Hematopoietic multipotent progenitor cell (in vitro differentiated cells): ENCODE results near the gene MIDN. TPM values are rescaled to one million over a fixed set of nuclear protein-coding genes. Genes with fewer than 3 reads are reported as not detected.
"Not testable (repeated sequence)": the region's sequence is repeated elsewhere in the genome, so short reads cannot be mapped to it uniquely, and the experiment has no call there.

Source experiments
- DNase-seq, 3 donors: peaks; one replicate each; pipeline ENCODE4 v3.0.0-alpha.2; 2011 to 2015; ENCODE audit warnings: low read depth in 2 of 3, low spot score in 2 of 3
- total RNA-seq: library from RNA; depleted of rRNA; stranded (reverse); fragments of >200 nt; gene quantifications from one replicate; pipeline ENCODE4 v1.2.3, GENCODE V29; 2012

Gene MIDN
- total RNA-seq: 64.9 TPM

DNA sequence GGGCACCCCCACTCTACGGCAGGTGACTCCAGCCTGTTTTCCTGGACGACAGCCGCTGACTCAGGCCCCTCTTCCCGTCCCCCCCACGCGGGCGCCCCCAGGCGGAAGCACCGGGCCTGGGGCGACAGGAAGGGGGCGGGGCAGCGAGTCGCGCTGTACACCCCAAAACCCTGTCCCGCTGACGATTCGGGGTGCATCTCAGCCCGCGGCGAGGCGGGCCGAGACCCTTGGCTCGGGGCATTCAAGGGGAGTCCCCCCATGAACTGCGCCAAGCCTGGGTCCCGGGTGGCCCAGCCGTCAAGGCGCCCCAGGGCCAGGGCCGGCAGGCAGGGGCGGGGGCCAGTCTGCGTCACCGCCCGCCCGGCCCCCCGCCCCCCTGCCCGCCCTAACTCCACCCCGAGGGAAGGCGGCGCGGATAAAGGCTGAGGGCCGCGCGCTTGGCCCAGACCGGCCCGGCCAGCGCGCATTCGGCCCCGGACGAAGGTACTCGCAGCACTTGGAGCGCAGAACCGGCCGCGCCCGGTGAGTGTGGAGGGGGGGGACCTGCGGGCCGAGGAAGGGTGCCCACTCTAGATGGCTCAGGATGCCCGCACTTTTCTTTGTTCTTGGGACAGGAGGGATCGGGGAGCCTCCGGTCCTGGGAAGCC, at the start of gene MIDN:
Gene MIDN, plus strand, starts transcription at position 445 of the 647 bp plus-strand sequence. CDS start 1,714 bp downstream, outside the sequence.
- peak in 2 of 3 donors; percentile 82 to 90 for DNase-seq

DNA sequence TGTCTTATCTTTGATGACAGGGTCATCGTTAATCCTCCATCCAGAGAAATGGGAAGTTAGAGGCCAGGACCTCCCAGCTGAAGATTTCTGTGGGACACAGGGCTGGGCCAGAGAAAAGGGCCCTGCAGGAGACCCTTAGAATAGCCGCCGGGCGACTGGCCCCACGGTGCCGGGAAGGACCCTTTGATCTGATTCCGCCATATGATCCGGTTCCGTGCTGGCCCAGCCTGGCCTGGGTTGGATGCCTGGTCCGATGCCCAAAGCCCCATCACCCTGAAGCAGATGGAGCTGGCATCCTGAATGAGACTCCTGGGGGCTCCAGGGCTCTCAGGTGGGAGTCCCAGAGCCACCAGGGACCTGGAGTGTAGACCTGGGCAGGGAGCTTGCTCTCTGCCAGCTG, 48.9 kb upstream of the MIDN start:
- DNase-seq: no peak

DNA sequence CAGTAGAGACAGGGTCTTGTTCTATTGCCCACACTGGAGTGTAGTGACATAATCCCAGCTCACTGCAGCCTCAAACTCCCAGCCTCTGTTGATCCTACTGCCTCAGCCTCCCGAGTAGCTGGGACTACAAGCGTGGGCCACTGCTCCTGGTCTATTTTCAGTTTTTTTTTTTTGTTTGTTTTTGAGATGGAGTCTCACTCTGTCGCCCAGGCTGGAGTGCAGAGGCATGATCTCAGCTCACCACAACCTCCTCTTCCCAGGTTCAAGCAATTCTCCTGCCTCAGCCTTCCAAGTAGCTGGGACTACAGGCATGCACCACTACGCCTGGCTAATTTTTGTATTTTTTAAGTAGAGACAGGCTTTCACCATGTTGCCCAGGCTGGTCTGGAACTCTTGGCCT, 47.8 kb upstream of the MIDN start:
- DNase-seq: not testable (repeated sequence)

DNA sequence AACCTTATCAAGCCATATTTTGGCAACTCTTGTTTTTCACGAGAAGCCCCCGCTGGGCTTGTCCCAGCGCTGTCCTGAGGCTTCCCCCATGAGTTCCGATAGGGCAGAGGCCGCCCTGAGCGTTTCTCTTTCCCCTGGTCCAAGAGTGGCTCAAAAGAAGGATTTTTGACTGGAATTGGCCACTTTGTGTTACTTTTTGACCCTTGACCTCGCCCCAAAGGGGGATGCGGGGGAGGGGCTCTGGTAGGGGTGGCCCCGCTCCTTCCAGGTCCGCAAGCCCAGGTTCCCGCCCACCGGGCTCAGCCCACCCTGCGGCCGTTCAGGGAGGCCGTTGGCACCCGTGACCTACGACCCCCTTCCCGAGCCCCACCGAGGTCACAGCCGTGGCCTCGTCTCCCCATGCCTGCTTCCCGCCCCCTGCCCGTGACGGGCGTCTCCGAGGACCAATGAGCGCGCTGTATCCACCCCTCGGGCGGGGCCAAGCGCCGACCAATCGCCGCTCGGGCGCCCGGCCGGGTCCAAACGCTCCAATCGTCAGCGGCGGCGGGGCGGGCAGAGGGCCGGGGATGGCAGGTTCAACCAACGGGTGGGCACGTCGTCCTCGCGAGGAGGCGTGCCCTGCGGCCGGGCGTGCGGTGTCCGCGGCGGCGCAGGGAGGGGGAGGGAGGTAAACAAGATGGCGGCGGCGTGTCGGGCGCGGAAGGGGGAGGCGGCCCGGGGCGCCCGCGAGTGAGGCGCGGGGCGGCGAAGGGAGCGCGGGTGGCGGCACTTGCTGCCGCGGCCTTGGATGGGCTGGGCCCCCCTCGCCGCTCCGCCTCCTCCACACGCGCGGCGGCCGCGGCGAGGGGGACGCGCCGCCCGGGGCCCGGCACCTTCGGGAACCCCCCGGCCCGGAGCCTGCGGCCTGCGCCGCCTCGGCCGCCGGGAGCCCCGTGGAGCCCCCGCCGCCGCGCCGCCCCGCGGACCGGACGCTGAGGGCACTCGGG, 43.0 kb upstream of the MIDN start, which contains the start of gene STK11:
Gene STK11, plus strand, starts transcription at position 665 of the 986 bp plus-strand sequence. CDS start 1,136 bp downstream, outside the sequence.
- peak; percentile 93 to 98 (median 96) for DNase-seq

DNA sequence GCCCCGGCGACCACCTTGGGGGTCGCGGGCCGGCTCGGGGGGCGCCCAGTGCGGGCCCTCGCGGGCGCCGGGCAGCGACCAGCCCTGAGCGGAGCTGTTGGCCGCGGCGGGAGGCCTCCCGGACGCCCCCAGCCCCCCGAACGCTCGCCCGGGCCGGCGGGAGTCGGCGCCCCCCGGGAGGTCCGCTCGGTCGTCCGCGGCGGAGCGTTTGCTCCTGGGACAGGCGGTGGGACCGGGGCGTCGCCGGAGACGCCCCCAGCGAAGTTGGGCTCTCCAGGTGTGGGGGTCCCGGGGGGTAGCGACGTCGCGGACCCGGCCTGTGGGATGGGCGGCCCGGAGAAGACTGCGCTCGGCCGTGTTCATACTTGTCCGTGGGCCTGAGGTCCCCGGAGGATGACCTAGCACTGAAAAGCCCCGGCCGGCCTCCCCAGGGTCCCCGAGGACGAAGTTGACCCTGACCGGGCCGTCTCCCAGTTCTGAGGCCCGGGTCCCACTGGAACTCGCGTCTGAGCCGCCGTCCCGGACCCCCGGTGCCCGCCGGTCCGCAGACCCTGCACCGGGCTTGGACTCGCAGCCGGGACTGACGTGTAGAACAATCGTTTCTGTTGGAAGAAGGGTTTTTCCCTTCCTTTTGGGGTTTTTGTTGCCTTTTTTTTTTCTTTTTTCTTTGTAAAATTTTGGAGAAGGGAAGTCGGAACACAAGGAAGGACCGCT, 42.1 kb upstream of the MIDN start:
- DNase-seq: no peak

DNA sequence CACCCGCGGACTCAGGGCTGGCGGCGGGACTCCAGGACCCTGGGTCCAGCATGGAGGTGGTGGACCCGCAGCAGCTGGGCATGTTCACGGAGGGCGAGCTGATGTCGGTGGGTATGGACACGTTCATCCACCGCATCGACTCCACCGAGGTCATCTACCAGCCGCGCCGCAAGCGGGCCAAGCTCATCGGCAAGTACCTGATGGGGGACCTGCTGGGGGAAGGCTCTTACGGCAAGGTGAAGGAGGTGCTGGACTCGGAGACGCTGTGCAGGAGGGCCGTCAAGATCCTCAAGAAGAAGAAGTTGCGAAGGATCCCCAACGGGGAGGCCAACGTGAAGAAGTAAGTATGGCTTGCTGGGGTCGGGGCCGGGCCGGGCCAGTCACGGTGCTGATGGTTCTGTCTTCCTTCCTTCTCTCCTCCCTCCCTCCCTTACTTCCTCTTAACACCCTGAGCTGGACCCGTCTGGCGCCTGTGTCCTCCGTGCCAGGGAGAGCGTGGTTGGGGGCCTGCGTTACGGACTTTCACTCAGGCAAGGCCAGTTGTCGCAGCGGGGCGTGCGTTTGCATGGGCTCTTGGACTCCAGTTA, 41.4 kb upstream of the MIDN start:
- DNase-seq: no peak

DNA sequence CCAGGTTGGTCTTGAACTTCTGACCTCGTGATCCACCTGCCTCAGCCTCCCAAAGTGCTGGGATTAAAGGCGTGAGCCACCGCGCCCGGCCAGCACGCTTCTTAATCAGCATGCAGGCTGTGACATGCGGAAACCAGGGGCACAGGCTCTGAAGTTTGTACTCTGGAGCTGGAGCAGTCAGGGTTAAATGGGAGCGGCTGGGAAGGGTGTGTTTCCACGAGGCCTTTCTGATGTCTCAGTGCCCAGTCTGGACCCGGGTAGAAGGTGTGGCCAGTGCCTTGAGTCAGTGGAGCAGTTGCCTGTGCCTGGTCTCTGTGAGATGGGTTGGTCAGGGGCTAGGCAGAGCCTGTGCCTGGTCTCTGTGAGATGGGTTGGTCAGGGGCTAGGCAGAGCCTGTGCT, 39.6 kb upstream of the MIDN start:
- DNase-seq: not testable (repeated sequence)

DNA sequence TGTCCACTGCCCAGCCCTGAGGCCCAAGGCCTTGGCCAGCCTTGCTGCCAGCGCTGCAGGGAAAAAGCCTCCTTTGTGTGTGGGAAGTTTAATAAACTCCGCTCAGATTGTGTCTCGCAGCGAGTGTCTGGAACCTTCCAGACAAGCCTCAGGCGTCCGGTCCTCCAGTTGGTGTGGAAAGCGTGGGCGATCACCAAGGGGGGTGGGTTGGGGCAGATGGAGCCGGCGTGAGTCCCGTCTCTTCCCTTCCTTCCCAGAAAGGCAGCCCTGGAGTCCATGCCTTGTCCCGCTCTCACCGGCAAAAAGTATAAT, 38.2 kb upstream of the MIDN start:
- no peak for DNase-seq

DNA sequence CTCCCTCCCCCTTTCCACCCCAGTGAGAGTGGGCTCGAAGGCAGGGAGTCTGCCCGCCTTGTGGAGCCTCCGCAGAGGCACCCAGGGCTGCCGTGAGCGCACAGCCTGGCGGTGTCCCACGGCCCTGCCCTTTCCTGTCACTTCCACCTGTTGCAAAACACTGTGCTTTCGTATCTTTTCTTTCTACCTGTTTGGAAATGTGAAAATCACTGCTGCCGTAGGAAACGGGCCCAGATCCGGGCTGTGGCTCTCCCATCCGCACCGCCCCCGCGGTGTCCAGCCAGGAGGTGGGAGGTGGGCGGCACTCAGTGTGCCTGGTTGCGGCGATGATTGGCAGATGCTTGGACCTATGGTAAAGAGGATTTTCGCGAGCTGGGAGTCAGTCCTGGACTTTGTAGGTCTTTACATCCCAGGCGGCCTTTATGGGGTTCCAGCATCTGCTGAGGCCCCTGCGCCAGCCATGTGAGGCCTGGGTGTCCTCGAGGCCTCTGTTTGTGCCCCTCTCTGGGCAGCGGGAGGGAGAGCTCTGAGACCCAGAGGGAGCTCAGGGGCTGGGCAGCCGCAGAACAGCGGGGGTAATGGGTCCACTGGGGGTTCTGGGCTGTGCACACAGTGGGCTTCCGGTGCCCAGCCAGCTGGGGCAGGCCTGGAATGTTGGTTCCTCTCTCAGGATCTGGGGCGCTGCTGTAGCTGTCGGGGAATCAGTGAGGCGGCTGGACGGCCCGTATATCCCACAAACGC, 36.7 kb upstream of the MIDN start:
- no peak for DNase-seq

DNA sequence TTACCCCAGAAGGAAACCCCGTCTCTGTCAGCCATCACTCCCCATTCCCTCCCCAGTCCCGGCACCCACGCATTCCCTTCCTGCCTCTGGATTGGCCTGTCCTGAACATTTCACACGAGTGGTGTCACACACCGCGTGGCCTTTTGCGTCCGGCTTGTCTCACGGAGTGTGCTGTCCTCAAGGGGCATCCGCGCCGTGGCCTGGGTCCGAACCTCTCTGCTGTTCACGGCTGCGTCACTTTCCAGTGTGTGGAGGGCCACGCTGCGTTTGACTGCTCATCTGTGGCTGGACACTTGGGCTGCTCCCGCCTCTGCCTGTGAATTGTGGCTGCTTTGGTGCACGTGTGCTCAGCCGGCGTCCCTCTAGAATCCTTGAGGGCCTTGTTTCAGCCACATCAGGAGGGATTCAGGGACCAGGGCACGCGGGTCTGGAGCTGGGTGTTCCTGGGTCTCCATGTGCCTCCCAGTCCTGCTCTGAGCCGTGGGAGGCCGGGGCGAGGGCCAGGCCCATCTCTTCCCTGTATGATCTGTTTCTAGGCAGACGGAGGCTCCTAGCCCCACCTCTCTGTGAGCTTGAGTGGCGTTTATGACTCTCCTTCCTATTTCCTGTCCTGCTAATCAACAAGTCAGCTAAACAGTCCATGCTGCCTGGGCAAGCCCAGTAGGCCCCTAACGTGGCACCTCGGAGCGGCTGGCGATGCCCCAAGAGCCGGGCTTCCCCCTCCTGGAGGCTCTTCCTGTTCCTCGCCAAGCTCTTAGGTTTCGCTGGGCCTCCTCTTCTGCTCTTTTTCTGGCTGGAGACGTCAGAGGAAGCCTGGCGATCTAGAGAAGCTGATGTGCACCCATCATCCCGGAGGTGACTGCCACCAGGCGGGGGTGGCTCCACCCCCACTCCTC, 34.7 kb upstream of the MIDN start:
- peak in 2 of 3 donors; percentile 93 to 97 for DNase-seq

DNA sequence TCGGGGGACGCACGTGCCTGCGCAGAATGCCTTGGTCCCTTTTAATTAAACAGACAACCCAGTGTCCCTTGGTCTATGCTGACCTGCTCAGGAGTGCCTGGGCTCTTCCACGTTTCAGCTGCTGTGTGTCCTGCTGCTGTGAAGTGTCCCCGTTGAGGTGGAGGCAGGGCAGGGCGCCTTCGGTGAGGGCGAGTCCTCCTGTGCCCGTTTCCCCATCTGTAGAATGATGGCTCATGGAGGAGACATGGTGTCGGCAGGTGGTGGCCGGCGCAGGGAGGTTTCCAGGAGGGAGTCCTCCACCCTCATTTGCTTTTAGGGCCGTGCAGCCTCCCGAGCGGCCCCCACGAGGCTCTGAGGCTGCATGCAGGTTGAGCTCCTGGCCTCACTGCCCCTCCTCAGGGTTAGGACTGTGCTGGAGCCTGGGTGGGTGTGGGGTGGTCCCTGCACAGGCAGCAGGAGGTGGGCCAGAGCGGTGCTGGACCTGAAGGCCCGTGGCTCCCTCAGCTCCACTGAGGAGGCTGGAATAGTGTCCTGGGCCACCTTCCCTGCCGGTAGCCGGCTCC, 34.0 kb upstream of the MIDN start:
- no peak for DNase-seq

DNA sequence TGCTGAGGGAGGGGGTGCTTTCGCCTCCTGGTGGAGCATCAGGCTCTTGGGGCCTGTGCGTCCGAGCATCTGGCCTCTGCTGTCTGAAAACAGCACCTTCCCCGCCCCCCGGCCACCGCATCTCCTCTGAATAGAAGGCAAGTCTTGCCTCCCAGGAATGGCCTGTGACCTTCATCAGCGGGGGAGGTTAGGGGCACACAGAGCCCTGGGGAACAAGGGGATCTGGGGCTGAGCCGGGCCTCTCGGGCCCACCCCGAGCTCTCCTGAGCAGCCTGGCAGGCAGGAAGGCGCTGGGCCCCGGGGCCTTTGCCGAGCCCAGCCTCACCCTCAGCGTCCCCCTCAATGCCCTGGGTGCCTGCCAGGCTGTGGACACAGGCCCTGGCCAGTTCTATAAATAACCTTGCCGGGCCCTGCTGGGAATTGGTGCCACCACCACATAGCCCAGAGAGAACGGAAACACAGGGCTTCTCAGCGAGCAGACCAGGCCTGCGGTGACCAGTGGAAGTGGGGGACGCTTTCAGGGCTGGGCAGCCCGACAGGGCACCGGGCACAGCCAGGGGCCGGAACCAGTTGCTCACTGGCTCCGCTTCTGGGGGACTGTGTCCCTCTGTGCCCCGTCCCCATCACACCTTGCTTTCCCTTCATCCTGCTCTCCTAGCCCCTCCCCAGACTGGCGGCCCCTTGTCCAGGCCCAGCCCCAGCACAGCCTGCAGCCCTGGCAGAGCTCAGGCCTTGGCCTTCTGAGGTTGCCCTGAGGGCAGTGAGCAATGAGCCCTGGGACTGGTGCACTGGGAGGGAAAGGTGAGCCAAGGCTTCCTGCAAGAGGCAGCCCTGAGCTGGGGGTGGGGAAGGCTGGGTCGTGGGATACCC, 33.3 kb upstream of the MIDN start:
- no peak for DNase-seq

DNA sequence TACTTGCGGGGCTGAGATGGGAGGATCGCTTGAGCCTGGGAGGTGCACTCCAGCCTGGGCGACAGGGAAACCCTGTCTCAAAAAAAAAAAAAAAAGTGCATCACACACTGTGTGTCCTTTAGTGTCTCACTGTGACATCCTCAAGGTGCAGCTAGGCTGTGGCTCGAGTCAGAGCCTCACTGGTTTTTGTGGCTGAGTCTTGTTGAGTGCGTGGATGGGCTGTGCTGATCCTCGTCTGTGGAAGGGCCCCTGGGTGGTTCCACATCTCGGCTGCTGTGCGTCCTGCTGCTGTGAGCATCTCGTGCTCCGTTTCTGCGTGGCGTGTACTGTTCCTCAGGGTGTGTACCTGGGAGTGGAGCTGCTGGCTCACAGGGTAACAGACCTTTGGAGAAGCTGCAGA, 31.6 kb upstream of the MIDN start:
- no peak for DNase-seq

DNA sequence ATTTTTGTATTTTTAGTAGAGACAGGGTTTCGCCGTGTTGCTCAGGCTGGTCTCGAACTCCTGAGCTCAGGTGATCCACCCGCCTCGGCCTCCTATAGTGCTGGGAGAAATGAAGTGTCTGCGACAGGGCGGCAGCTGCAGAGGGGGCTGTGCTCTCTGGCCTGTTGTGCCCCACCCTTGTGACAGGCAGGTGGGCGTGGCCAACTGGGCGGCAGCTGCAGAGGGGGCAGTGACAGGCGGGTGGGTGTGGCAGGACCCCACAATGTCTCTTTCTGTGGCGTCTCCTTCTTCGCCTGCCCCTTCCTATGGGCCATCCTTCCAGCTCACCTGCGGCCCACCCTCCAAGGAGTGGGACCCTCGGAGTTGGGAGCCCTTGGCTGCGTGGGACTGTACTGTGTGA, 31.0 kb upstream of the MIDN start:
- DNase-seq: no peak

DNA sequence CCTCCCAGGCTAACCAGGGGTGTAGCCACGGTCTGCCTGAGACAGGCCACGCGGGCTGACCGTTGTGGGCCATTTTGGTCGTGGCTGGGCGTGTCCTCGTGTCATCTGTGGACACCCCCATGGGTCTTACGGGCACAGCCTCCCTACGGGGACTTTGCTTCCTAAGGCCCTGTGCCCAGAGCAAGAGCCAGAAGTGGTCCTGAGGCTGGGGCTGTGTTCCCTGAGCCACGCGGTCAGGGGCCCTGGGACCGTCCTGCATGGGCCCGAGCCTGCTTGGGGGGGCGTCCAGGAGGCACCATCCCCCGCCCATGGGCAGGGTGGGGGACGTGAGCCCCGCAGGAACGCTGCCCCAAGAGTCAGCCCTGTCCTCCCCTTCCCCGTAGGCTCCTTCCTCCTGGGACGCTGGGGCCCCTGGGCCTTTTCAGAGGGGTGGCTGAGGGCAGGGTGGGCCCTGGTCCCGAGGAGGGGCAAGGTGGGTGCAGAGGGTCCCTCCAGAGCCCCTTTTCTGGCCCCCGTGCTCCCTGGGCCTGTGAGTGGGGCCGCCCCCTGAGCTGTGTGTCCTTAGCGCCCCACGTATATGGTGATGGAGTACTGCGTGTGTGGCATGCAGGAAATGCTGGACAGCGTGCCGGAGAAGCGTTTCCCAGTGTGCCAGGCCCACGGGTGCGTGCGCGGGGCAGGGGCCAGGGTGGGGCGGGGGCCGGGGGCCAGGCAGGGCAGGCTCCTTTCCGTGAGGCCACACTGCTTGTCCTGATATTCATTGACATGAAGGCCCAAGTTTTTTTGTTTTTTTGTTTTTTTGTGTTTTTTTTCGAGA, 29.4 kb upstream of the MIDN start:
- no peak for DNase-seq

DNA sequence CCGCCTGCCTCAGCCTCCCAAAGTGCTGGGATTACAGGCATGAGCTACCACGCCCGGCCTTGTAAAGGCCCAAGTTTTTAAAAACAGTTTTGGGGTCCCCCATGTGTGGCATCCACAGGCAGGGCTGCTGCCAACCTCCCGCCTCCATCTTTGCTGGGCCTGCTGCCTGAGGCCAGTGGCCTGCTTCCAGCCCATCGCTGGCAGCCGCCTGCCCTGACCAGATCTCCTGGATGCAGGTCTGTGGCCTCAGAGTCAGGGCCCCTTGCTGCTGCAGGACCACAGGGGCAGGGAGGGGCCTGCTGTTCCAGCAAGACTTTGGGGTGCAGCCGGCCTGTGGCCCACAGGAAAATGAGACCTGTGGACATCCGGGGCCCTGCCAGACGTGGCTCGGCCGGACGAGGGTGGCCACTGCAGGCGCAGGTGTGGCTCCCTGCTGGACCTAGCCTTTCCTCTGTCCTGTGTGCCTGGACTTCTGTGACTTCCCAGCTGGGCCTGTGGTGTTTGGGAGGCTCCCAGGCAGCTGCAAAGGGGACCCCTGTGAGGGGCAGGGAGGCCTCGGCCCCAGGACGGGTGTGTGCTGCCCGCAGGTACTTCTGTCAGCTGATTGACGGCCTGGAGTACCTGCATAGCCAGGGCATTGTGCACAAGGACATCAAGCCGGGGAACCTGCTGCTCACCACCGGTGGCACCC, 28.5 kb upstream of the MIDN start:
- no peak for DNase-seq
